ENCODE measurements around the gene SNRNP48. TPM values are rescaled to one million over a fixed set of nuclear protein-coding genes. Genes with fewer than 3 reads are reported as not detected.

The SNRNP48 gene
- total RNA-seq, 4 donors from 2014 or later = 8.8 to 15.3 (median 10.7) TPM

DNA sequence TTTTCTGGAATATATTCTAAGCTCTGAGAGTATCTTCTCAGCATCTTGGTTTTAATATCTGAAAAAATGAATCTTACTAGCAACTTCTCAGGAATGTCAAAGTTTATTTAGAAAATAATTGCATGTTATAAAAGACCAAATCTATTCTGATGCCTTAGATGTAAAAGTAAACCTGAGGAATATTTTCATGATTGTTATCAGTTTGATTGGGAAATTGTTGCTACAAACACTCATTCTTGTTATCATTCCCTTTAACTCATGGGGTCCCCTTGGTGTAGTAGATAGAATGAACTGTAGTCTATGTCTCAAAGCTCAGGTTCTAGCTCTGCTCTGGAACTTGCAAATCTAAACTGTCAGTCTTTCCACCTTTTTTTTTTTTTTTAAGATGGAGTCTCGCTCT, 50.0 kb downstream of the SNRNP48 start:
- WGBS, 2 donors = 93 to 100% methylated on average over 1 of the region's 1 CpG
- no peak for TF ChIP-seq POLR2A (IDR thresholded peaks at IDR 0.05)
- TF ChIP-seq, protein P1, sequence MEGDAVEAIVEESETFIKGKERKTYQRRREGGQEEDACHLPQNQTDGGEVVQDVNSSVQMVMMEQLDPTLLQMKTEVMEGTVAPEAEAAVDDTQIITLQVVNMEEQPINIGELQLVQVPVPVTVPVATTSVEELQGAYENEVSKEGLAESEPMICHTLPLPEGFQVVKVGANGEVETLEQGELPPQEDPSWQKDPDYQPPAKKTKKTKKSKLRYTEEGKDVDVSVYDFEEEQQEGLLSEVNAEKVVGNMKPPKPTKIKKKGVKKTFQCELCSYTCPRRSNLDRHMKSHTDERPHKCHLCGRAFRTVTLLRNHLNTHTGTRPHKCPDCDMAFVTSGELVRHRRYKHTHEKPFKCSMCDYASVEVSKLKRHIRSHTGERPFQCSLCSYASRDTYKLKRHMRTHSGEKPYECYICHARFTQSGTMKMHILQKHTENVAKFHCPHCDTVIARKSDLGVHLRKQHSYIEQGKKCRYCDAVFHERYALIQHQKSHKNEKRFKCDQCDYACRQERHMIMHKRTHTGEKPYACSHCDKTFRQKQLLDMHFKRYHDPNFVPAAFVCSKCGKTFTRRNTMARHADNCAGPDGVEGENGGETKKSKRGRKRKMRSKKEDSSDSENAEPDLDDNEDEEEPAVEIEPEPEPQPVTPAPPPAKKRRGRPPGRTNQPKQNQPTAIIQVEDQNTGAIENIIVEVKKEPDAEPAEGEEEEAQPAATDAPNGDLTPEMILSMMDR (IDR thresholded peaks at IDR 0.05) = no peak
- H3K4me3 ChIP-seq (ENCODE audit: low read depth, poor library complexity, severe bottlenecking) = no peak overlapping the region
- intact Hi-C loops (cut with DNase I; ENCODE audit: low total_unique reads) = no loop called here
- DNase-seq (ENCODE audit: low spot score in 2 of 2) = no peak

DNA sequence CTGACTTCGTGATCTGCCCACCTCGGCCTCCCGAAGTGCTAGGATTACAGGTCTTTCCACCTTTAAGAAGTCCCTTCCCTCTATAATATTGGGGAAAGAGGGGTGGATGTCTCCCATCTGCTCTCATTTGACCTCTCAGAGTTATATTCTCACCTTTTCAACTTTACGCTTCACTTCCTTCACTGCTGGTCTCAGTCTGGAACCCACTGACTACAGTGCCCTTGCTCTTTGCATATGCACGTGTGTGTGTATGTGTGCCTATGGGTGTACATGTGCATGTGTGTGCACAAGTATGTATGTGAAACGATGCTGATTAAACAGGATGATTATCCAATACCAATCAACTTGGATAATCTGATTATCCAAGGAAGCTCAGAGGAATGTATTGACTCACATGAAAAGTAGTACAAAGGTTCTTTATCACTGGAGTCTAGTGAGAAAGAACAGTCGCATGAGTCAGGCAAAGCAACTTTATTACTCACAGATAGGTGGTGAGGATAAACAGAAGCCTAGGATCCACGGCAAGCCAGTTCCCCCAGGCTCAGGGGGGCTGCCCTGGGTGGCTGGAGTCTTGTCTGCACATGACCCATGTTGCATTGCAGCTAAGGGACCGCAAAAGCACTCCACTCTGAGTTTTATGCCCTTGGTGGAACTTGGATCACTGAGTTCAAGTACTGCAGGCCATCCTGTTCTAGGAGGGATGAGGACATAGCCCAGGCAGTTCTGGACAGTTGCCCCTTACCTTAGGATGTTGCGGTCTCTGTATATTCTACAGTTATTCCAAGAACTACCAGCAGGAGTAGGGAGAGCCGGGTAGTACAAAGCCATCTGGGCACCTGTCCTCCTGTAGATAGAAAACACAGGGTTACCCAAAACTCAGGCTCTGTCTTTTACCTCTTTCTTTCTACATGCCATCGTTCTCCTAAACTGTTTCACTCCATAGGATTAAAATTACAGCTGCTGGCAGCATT, 50.9 kb downstream of the SNRNP48 start:
- no peak for TF ChIP-seq POLR2A (IDR thresholded peaks at IDR 0.05)
- TF ChIP-seq, protein P1 (IDR thresholded peaks at IDR 0.05) = no peak
- 70 to 82% methylated on average over 12 of the region's 12 CpGs for WGBS, 2 donors
- no peak overlapping the region for H3K4me3 ChIP-seq (ENCODE audit: low read depth, poor library complexity, severe bottlenecking)
- intact Hi-C loops (cut with DNase I; ENCODE audit: low total_unique reads) = no loop called here
- DNase-seq (ENCODE audit: low spot score in 2 of 2) = no peak

DNA sequence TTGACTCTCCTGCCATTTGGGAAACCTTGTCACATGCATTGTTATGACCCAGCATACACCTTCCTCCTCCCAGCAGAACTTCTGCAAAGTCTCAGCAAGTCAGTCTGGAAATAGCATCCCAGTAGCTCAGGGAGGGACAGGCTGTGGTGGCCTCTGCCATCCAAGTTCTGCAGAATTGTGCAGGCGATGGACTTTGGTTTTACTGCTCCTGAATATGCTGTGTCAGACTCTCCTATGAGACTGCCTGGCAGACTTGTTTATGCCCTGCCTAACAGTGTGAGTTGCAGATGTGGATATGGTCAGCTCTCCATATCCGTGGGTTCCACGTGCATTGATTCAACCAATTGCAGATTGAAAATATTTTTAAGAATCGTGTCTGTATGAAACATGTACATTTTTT, 52.8 kb downstream of the SNRNP48 start:
- intact Hi-C loops (cut with DNase I; ENCODE audit: low total_unique reads) = no loop called here
- TF ChIP-seq, protein P1 (IDR thresholded peaks at IDR 0.05) = no peak
- no peak for TF ChIP-seq POLR2A (IDR thresholded peaks at IDR 0.05)
- H3K4me3 ChIP-seq (ENCODE audit: low read depth, poor library complexity, severe bottlenecking) = no peak overlapping the region
- no peak for DNase-seq (ENCODE audit: low spot score in 2 of 2)
- WGBS, 2 donors = 62 to 79% methylated on average over 4 of the region's 4 CpGs

DNA sequence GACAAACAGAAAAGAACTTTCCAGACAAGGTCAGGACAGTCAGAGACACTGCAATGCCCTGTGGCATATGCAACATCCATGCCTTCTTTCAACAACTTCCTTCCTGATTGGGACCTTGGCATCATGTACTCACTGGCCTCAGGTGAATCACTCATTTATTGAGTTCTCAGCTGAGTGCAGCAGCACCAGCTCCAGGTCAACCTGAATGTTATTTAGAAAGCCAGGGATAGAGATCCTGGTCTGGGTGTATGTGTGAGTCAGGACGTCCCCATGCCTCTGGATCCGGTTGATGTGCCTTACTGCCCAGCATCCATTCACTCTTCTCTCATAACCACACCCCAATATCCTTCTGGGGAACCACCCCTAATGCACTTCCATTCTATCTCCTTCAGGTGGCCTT, 54.4 kb downstream of the SNRNP48 start:
- intact Hi-C loops (cut with DNase I; ENCODE audit: low total_unique reads) = no loop called here
- H3K4me3 ChIP-seq (ENCODE audit: low read depth, poor library complexity, severe bottlenecking) = no peak overlapping the region
- DNase-seq (ENCODE audit: low spot score in 2 of 2) = no peak
- TF ChIP-seq, protein P1 (IDR thresholded peaks at IDR 0.05) = no peak
- TF ChIP-seq POLR2A (IDR thresholded peaks at IDR 0.05) = no peak
- WGBS, 2 donors = 80 to 84% methylated on average over 2 of the region's 2 CpGs

DNA sequence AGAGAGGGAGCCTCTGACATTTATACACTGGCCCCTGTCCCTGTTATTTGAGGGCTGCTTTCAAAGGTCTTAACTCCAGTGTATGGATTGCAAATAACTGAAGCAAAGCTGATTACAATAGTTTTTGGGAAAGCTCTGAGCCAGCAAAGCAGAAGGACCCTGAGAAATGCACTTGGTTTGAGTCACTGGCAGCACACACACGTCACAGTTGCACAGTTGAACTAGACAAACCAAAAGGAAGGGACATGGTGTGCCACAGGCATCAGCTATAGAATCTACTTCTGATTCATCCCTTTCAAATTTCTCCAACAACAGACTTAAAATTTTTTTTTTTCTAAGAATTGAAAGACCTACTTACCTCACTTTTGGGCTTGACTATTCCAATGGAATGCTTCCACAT, 56.4 kb downstream of the SNRNP48 start:
- DNase-seq (ENCODE audit: low spot score in 2 of 2) = no peak
- TF ChIP-seq, protein P1 (IDR thresholded peaks at IDR 0.05) = no peak
- no peak for TF ChIP-seq POLR2A (IDR thresholded peaks at IDR 0.05)
- H3K4me3 ChIP-seq (ENCODE audit: low read depth, poor library complexity, severe bottlenecking) = no peak overlapping the region
- WGBS, 2 donors = 86 to 89% methylated on average over 1 of the region's 1 CpG
- intact Hi-C loops (cut with DNase I; ENCODE audit: low total_unique reads) = no loop called here
